GM12878 (cell line): ENCODE data around the gene BTBD6.

Experiments
- POLR2A ChIP-seq: IDR thresholded peaks from 2 replicates; pipeline ENCODE4 v1.6.1; 2011; ENCODE audit warnings: low read depth, mild to moderate bottlenecking, low read length
- SREBF1 ChIP-seq: IDR thresholded peaks from 2 replicates; pipeline ENCODE4 v1.6.1; 2012; ENCODE audit warnings: mild to moderate bottlenecking, low read length

GRCh38 chr14:105223770-105224544 is 24.4 kb upstream of the BTBD6 start:
- no peak for TF ChIP-seq SREBF1
- no peak for TF ChIP-seq POLR2A
